ENCODE data around the gene PLTP. TPM values are rescaled to one million over a fixed set of nuclear protein-coding genes. Genes with fewer than 3 reads are reported as not detected.

Gene PLTP
- total and polyA plus RNA-seq, 3 experiments from 2014 or later, result 0.45 to 3.2 (median 2.5) TPM

GRCh38 chr20:45917790-45918141, 5.8 kb upstream of the PLTP start:
- no peak overlapping the region for H3K4me3 ChIP-seq (ENCODE audit: low read length)
- POLR2A ChIA-PET, result no interaction called here
- CTCF ChIA-PET, result no interaction called here
- Mint-ChIP-seq H3K36me3 (peaks cover 0 to 3% (median 0%) of the 10 kb centered on the region in 3 donors), H3K9me3 (no peaks in the 10 kb centered on the region), H3K27ac (no peak overlapping the region), H3K27me3 (peaks cover 24 to 44% of the 10 kb centered on the region in 2 donors), H3K4me1 (no peaks in the 10 kb centered on the region), H3K4me3 (no peak overlapping the region)
- H3K27ac ChIP-seq (ENCODE audit: low read depth, low read length), result no peak overlapping the region
- no peaks in the 10 kb centered on the region for H3K36me3 ChIP-seq (ENCODE audit: insufficient read depth, low read length)
- H3K27me3 ChIP-seq (ENCODE audit: insufficient read depth, low read length, poor library complexity, severe bottlenecking), result no peaks in the 10 kb centered on the region
- H3K4me1 ChIP-seq (ENCODE audit: insufficient read depth, low read length), result no peaks in the 10 kb centered on the region
- DNase-seq, result no peak
- H3K9me3 ChIP-seq (ENCODE audit: low read length), result no peaks in the 10 kb centered on the region

- Mint-ChIP-seq H3K27ac (no peak overlapping the region), H3K36me3 (no peaks in the 10 kb centered on the region), H3K4me3 (peak overlapping the region in 4 of 7 donors; percentile 31 to 59 (median 36)), H3K27me3 (peaks cover 21 to 24% of the 10 kb centered on the region in 2 donors), H3K9me3 (no peaks in the 10 kb centered on the region), H3K4me1 (peaks cover 13 to 20% (median 15%) of the 10 kb centered on the region in 3 donors)
- ChIA-PET CTCF (no interaction called here), POLR2A (no interaction called here)
- H3K27me3 ChIP-seq (ENCODE audit: insufficient read depth, low read length, poor library complexity, severe bottlenecking), result no peaks in the 10 kb centered on the region
- no peak for DNase-seq
- H3K9me3 ChIP-seq (ENCODE audit: low read length), result no peaks in the 10 kb centered on the region
- no peaks in the 10 kb centered on the region for H3K36me3 ChIP-seq (ENCODE audit: insufficient read depth, low read length)
- no peak overlapping the region for H3K27ac ChIP-seq (ENCODE audit: low read depth, low read length)
- H3K4me3 ChIP-seq (ENCODE audit: low read length), result no peak overlapping the region
- peaks cover 13% of the 10 kb centered on the region for H3K4me1 ChIP-seq (ENCODE audit: insufficient read depth, low read length)
Observed at GRCh38 chr20:45913116-45913515, 1.2 kb upstream of the PLTP start.

GRCh38 chr20:45912344-45912682, 358 bp upstream of the PLTP start:
- CTCF ChIA-PET, result interaction anchor here (0.7 to 1.2 kb wide), 2 partner anchors 10 to 21 kb away, joined by 3 read pairs; no protein-coding TSS in a partner anchor
- no peaks in the 10 kb centered on the region for H3K27me3 ChIP-seq (ENCODE audit: insufficient read depth, low read length, poor library complexity, severe bottlenecking)
- H3K27ac ChIP-seq (ENCODE audit: low read depth, low read length), result no peak overlapping the region
- Mint-ChIP-seq H3K4me1 (peaks cover 13 to 20% (median 15%) of the 10 kb centered on the region in 3 donors), H3K36me3 (no peaks in the 10 kb centered on the region), H3K27me3 (peaks cover 18 to 24% of the 10 kb centered on the region in 2 donors), H3K9me3 (no peaks in the 10 kb centered on the region), H3K4me3 (peak overlapping the region; percentile 29 to 91 (median 59)), H3K27ac (no peak overlapping the region)
- no peaks in the 10 kb centered on the region for H3K9me3 ChIP-seq (ENCODE audit: low read length)
- H3K4me3 ChIP-seq (ENCODE audit: low read length), result no peak overlapping the region
- H3K4me1 ChIP-seq (ENCODE audit: insufficient read depth, low read length), result peaks cover 13% of the 10 kb centered on the region
- no peaks in the 10 kb centered on the region for H3K36me3 ChIP-seq (ENCODE audit: insufficient read depth, low read length)
- DNase-seq, result no peak
- POLR2A ChIA-PET, result no interaction called here

- H3K4me3 ChIP-seq (ENCODE audit: low read length), result peak overlapping the region; percentile 81
- peak overlapping the region; percentile 39 for H3K27ac ChIP-seq (ENCODE audit: low read depth, low read length)
- H3K27me3 ChIP-seq (ENCODE audit: insufficient read depth, low read length, poor library complexity, severe bottlenecking), result no peaks in the 10 kb centered on the region
- Mint-ChIP-seq H3K36me3 (no peaks in the 10 kb centered on the region), H3K4me3 (peak overlapping the region; percentile 69 to 92 (median 86)), H3K27me3 (peaks cover 9 to 20% of the 10 kb centered on the region in 2 donors), H3K27ac (peak overlapping the region; percentile 60 to 94 (median 85)), H3K4me1 (peaks cover 13 to 20% (median 15%) of the 10 kb centered on the region in 3 donors), H3K9me3 (no peaks in the 10 kb centered on the region)
- DNase-seq, result peak; percentile 82 to 90 (median 85)
- POLR2A ChIA-PET, result interaction anchor here (0.6 to 3.4 kb wide), 5 partner anchors 22 to 53 kb away, joined by 3 to 19 read pairs (median 5); partner anchors contain the start of genes PCIF1 and ZSWIM1
- H3K4me1 ChIP-seq (ENCODE audit: insufficient read depth, low read length), result peaks cover 13% of the 10 kb centered on the region
- CTCF ChIA-PET, result no interaction called here
- H3K9me3 ChIP-seq (ENCODE audit: low read length), result no peaks in the 10 kb centered on the region
- H3K36me3 ChIP-seq (ENCODE audit: insufficient read depth, low read length), result no peaks in the 10 kb centered on the region
Observed at GRCh38 chr20:45910670-45911485, 1.1 kb downstream of the PLTP start.

GRCh38 chr20:45909817-45910669, 1.9 kb downstream of the PLTP start:
- H3K4me3 ChIP-seq (ENCODE audit: low read length), result no peak overlapping the region
- CTCF ChIA-PET, result interaction anchor here (1.1 kb wide), 1 partner anchor 20 kb away, joined by 4 read pairs; no protein-coding TSS in a partner anchor
- Mint-ChIP-seq H3K27ac (peak overlapping the region in 6 of 8 donors; percentile 25 to 90 (median 78)), H3K4me1 (peaks cover 13 to 20% (median 15%) of the 10 kb centered on the region in 3 donors), H3K9me3 (no peaks in the 10 kb centered on the region), H3K27me3 (peaks cover 8 to 14% of the 10 kb centered on the region in 2 donors), H3K4me3 (peak overlapping the region; percentile 69 to 92 (median 86)), H3K36me3 (no peaks in the 10 kb centered on the region)
- POLR2A ChIA-PET, result interaction anchor here (0.6 to 3.4 kb wide), 3 partner anchors 24 to 52 kb away, joined by 3 to 19 read pairs (median 6); partner anchors contain the start of gene PCIF1
- no peaks in the 10 kb centered on the region for H3K36me3 ChIP-seq (ENCODE audit: insufficient read depth, low read length)
- H3K4me1 ChIP-seq (ENCODE audit: insufficient read depth, low read length), result peaks cover 13% of the 10 kb centered on the region
- no peaks in the 10 kb centered on the region for H3K9me3 ChIP-seq (ENCODE audit: low read length)
- peak overlapping the region; percentile 39 for H3K27ac ChIP-seq (ENCODE audit: low read depth, low read length)
- H3K27me3 ChIP-seq (ENCODE audit: insufficient read depth, low read length, poor library complexity, severe bottlenecking), result no peaks in the 10 kb centered on the region
- no peak for DNase-seq

GRCh38 chr20:45909336-45909808, 2.6 kb downstream of the PLTP start:
- Histone ChIP-seq H3K4me3 (ENCODE audit: low read length) (no peak overlapping the region), H3K27me3 (ENCODE audit: insufficient read depth, low read length, poor library complexity, severe bottlenecking) (no peaks in the 10 kb centered on the region), H3K27ac (ENCODE audit: low read depth, low read length) (peak overlapping the region; percentile 39), H3K36me3 (ENCODE audit: insufficient read depth, low read length) (no peaks in the 10 kb centered on the region), H3K9me3 (ENCODE audit: low read length) (no peaks in the 10 kb centered on the region), H3K4me1 (ENCODE audit: insufficient read depth, low read length) (peaks cover 13% of the 10 kb centered on the region)
- H3K4me3 Mint-ChIP-seq, result peak overlapping the region in 1 of 7 donors; percentile 23
- peak overlapping the region in 1 of 8 donors; percentile 89 for H3K27ac Mint-ChIP-seq
- DNase-seq, result no peak
- H3K27me3 Mint-ChIP-seq, result peaks cover 4 to 10% of the 10 kb centered on the region in 2 donors
- ChIA-PET CTCF (interaction anchor here (1.1 kb wide), 1 partner anchor 19 kb away, joined by 4 read pairs; no protein-coding TSS in a partner anchor), POLR2A (interaction anchor here (3.4 kb wide), 1 partner anchor 25 kb away, joined by 19 read pairs; the partner anchor contains the start of gene PCIF1)
- H3K36me3 Mint-ChIP-seq, result no peaks in the 10 kb centered on the region
- peaks cover 13 to 20% (median 15%) of the 10 kb centered on the region in 3 donors for H3K4me1 Mint-ChIP-seq
- H3K9me3 Mint-ChIP-seq, result no peaks in the 10 kb centered on the region

- Mint-ChIP-seq H3K4me3 (peak overlapping the region in 1 of 7 donors; percentile 21), H3K27ac (peak overlapping the region in 4 of 8 donors; percentile 5 to 41 (median 10)), H3K9me3 (no peaks in the 10 kb centered on the region), H3K4me1 (peaks cover 13 to 20% (median 15%) of the 10 kb centered on the region in 3 donors), H3K27me3 (peaks cover 0 to 6% of the 10 kb centered on the region in 2 donors), H3K36me3 (no peaks in the 10 kb centered on the region)
- ChIA-PET POLR2A (no interaction called here), CTCF (interaction anchor here (1.8 kb wide), 1 partner anchor 18 kb away, joined by 4 read pairs; the partner anchor contains the start of genes CTSA and NEURL2)
- Histone ChIP-seq H3K36me3 (ENCODE audit: insufficient read depth, low read length) (no peaks in the 10 kb centered on the region), H3K4me1 (ENCODE audit: insufficient read depth, low read length) (peaks cover 13% of the 10 kb centered on the region), H3K9me3 (ENCODE audit: low read length) (no peaks in the 10 kb centered on the region), H3K4me3 (ENCODE audit: low read length) (no peak overlapping the region), H3K27me3 (ENCODE audit: insufficient read depth, low read length, poor library complexity, severe bottlenecking) (no peaks in the 10 kb centered on the region), H3K27ac (ENCODE audit: low read depth, low read length) (no peak overlapping the region)
- DNase-seq, result no peak
Observed at GRCh38 chr20:45908084-45908483, 3.9 kb downstream of the PLTP start.
